IPS-15b (cell line): Measurements from ENCODE around the gene KCNQ2.
A peak's percentile ranks its signal among the peaks of the same experiment; 100 is the strongest.

Experiments
- H3K27me3 ChIP-seq: one replicate; pipeline ENCODE4 v1.6.1; 2013; ENCODE audit warnings: low read length; ENCODE audit not compliant: control insufficient read depth, insufficient read depth
- H3K36me3 ChIP-seq: one replicate; pipeline ENCODE4 v1.6.1; 2013; ENCODE audit warnings: low read length; ENCODE audit not compliant: control insufficient read depth, insufficient read depth
- H3K4me1 ChIP-seq: one replicate; pipeline ENCODE4 v1.6.1; 2013; ENCODE audit warnings: mild to moderate bottlenecking, low read length; ENCODE audit not compliant: control insufficient read depth, insufficient read depth
- H3K4me3 ChIP-seq: one replicate; pipeline ENCODE4 v1.5.1; 2013; ENCODE audit warnings: low read depth, low read length
- H3K9ac ChIP-seq: one replicate; pipeline ENCODE4 v1.6.1; 2013; ENCODE audit warnings: low read depth, mild to moderate bottlenecking, low read length
- H3K9me3 ChIP-seq: one replicate; pipeline ENCODE4 v1.6.1; 2013; ENCODE audit warnings: mild to moderate bottlenecking, low read length; ENCODE audit not compliant: control insufficient read depth, insufficient read depth

The KCNQ2 gene

DNA sequence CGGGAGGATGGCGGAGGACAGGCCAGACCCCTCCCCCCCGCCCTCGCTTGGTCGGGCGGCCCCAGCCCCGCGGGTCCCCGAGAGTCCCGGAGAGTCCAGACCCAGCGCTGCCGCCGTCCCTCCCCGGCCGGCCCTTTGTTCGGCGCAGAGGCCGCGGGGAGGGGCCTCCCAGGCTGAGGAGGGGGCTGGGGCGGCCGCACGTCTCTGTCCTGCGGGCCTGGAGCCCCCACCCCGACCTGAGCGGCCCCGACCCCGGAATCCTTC is 806 bp downstream of the KCNQ2 start:
- no peaks in the 10 kb centered on the region for H3K9me3 ChIP-seq
- peak overlapping the region; percentile 62 for H3K4me3 ChIP-seq
- no peak overlapping the region for H3K9ac ChIP-seq
- peaks cover 15% of the 10 kb centered on the region for H3K27me3 ChIP-seq
- peaks cover 2% of the 10 kb centered on the region for H3K4me1 ChIP-seq
- H3K36me3 ChIP-seq = peaks cover 6% of the 10 kb centered on the region

DNA sequence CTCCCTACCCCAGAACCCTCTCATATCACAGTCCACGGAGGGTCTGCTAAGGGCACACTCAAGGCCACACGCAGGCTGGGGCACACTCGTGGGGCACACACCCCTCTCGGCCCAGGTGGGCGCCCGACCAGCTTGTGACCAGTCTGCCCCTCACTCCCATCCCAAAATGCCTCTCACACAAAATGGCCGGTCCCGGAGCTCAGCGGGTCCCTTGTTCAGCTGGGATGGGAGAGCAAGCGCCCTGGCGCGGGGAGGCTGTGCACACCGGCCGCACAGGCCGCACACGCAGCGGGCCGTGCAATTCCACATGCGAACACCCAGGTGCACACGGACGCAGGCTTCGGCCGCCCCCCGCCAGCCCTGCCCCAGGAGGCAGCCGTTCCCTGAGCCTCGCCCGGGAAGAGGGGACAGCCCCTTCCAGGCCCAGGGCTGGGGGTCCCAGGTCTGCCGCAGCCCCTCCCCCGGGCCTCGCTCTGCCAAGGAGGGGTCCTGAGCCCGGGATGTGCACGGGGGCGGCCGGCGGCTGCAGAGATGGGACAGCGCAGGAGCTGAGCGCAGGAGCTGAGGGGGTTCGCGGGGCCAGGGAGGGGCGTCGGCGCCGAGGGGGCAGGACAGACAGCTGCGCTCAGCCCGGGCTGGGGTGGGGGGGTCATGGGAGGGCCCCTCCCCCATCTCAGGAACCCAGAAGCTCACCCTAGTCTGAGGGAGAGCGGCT is 1.3 kb downstream of the KCNQ2 start:
- Histone ChIP-seq H3K4me1 (peaks cover 2% of the 10 kb centered on the region), H3K36me3 (peaks cover 6% of the 10 kb centered on the region)

DNA sequence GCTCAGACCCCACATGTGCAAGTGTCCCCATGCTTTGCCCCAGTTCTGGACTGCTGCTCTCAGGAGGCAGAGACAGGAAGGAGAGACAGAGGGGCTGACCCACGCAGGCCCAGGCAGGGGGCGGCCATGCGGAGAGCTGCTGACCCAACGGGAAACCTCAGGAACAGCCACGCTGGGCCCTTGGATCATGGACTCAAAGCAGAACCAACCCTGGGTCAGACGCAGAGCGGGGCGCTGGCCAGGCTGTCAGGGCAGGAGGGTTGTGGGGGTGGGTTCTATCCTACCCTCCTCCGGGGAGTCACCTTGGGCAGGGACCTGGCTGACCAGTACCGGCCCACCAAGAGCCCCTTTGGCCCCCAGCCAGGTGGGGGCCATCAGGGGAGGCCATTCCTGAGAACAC is 2.0 kb downstream of the KCNQ2 start:
- Histone ChIP-seq H3K36me3 (peaks cover 6% of the 10 kb centered on the region), H3K27me3 (peaks cover 15% of the 10 kb centered on the region), H3K9ac (no peak overlapping the region), H3K9me3 (no peaks in the 10 kb centered on the region), H3K4me3 (peak overlapping the region; percentile 62), H3K4me1 (peaks cover 2% of the 10 kb centered on the region)

More for the DNA sequence above, 1.3 kb downstream of the KCNQ2 start:
- Histone ChIP-seq H3K9ac (peak overlapping the region; percentile 54), H3K27me3 (peaks cover 15% of the 10 kb centered on the region), H3K4me3 (peak overlapping the region; percentile 62), H3K9me3 (no peaks in the 10 kb centered on the region)

DNA sequence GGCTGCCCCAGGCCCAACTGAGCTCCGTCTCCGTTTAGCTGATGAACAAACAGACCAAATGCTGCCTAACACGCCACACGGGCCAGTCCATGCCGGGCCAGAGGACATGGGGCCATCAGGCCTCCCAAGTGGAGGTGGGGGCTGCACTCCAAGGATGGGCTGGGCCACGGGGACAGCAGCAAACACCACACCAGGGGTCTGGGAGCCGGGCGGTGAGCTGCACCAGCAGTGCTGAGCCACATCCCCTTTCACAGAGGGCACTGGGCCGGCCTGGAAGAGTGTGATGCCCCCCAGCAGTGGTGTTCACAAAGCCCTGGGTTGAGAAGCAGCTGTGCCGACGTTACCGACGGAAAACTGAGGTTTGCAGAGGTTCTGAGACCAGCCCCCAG is 2.7 kb downstream of the KCNQ2 start:
- no peaks in the 10 kb centered on the region for H3K9me3 ChIP-seq
- no peak overlapping the region for H3K9ac ChIP-seq
- peaks cover 6% of the 10 kb centered on the region for H3K36me3 ChIP-seq
- H3K4me3 ChIP-seq = no peak overlapping the region
- H3K4me1 ChIP-seq = peaks cover 2% of the 10 kb centered on the region
- peaks cover 9% of the 10 kb centered on the region for H3K27me3 ChIP-seq

DNA sequence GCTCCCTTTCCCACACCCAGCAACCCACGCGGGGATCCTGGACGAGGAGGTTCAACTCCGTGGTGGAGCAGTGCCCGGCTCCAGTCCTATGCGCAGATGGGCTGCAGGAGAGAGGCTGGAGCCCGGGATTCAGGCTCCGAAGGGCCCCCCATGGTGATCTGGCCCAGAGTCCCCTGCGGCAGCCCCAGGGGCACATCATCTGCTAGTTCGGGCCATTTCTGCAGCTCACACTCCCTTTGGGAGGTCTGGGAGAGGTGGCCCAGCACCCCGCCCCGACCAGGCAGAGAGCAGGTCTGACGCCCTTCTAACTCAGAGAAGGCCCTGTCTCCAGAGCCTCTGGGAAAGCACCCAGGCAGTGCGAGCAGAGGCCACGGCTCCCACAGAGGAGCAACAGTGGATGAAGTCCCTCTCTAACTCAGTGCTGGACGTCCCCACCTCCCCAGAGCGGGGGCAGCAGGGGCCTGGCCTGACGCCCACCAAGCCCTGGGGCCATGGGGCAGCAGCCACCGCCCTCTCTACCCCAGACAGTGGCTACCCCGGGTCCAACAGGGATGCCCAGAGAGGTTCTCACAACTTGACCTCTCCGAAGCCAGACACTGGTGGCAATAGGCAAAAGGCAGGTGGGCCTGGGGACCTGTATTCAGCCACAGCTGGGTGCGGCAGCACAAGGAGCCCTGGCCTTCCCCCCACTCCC is 3.3 kb downstream of the KCNQ2 start:
- Histone ChIP-seq H3K4me1 (peaks cover 2% of the 10 kb centered on the region), H3K9me3 (no peaks in the 10 kb centered on the region), H3K36me3 (peaks cover 6% of the 10 kb centered on the region), H3K27me3 (peaks cover 3% of the 10 kb centered on the region), H3K4me3 (no peak overlapping the region), H3K9ac (peak overlapping the region; percentile 47)

DNA sequence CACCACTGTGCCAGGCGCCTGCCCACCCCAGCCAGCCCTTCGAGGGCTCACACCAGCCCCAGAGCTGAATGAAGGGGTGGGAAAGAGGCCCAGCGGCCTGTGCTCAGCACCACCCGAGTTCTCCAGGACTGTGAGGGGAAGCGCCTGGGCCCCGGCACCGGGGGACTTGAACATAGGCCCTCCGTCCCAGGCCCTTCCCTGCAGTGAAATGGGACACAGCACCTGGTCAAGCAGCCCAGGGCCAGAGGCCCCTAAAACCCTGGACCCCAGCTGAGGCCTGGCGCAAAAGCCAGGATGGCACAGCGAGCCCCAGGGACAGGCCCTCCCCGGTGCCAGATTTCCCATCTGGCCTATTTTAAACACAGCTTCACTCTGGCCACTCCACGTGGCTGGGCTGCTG is 4.0 kb downstream of the KCNQ2 start:
- no peaks in the 10 kb centered on the region for H3K4me1 ChIP-seq
- peaks cover 6% of the 10 kb centered on the region for H3K36me3 ChIP-seq
- H3K9me3 ChIP-seq = no peaks in the 10 kb centered on the region
- H3K27me3 ChIP-seq = no peaks in the 10 kb centered on the region
- H3K4me3 ChIP-seq = no peak overlapping the region
- no peak overlapping the region for H3K9ac ChIP-seq

DNA sequence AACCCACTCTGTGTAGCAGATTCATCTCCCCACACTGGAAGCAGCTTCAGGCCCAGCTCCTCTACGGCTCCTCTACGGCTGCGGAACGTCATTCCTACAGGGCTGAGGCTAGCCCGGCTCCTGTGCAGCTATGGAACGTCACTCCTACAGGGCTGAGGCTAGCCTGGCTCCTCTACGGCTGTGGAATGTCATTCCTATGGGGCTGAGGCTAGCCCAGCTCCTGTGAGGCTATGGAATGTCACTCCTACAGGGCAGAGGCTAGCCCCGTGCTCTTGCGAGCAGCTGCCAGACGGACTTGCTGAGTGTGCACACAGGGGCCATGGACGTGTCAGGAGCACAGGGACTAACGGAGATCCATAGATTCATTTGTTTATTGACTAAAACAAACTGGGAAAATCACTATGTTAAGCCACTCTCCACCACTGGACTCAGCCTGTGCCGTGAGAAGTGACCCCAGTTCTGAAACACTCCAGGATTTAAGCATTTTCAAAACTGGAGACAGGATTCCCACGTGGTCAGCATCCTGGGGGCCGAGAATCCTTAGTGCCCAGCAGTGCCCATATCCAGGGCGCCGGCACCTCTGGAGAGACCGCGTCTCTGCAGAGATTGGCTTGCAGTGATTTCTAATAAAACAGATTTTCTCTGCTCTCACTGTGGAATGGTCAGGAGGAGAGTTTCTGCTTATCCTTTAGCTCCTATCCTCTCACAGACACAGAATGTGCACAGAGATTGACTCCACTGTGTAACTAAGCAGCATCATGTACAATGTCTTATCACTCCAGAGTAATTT is 5.0 kb downstream of the KCNQ2 start:
- Histone ChIP-seq H3K9me3 (no peaks in the 10 kb centered on the region), H3K36me3 (peaks cover 6% of the 10 kb centered on the region), H3K27me3 (no peaks in the 10 kb centered on the region), H3K4me1 (no peaks in the 10 kb centered on the region), H3K4me3 (no peak overlapping the region), H3K9ac (no peak overlapping the region)

DNA sequence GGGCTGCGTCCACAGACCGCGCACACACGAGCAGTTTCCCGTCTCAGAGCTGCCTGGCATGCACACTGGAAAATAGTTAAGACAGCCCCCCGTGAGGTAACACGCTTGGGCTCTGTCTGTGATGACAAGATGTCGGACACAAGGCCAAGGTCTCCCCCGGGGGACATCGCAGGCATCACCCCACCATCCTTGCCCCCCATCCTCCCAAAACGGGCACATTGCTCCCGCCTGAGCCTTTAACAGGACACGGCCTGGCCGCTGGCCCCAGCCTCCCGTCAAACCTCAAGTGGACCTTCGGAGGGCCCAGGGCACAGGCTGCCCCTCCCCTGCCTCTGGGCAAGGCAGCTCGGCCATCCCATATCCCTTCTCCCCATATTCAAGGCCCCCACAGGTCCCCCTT is 5.6 kb downstream of the KCNQ2 start:
- no peaks in the 10 kb centered on the region for H3K9me3 ChIP-seq
- no peaks in the 10 kb centered on the region for H3K27me3 ChIP-seq
- no peak overlapping the region for H3K9ac ChIP-seq
- peaks cover 6% of the 10 kb centered on the region for H3K36me3 ChIP-seq
- no peaks in the 10 kb centered on the region for H3K4me1 ChIP-seq
- H3K4me3 ChIP-seq = no peak overlapping the region

DNA sequence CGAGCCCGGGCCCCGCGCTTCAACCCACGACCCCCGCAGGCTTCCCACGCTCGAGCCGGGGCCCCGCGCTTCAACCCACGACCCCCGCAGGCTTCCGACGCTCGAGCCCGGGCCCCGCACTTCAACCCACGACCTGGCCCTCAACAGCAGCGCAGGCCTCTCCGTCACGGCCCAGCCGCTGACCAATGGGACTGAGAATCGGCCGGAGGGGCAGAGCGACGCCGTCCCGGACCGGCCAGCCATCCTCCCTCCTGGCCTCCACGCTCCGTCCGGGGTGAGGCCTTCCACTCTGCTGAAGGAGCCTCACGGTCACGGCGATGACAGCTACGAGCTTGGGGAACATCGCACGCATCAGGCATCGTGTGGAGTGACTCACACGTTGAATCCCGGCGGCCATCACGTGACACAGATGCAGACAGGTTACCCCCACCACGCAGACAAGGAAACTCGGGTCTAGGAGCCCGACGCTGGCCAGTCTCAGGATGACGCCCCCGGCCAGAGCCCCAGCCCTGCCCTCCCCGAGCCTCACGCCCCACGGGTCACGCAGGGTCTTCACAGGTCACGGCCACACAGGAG is 6.1 kb downstream of the KCNQ2 start:
- Histone ChIP-seq H3K27me3 (no peaks in the 10 kb centered on the region), H3K9ac (no peak overlapping the region), H3K4me3 (no peak overlapping the region), H3K4me1 (no peaks in the 10 kb centered on the region), H3K36me3 (peaks cover 6% of the 10 kb centered on the region), H3K9me3 (no peaks in the 10 kb centered on the region)

DNA sequence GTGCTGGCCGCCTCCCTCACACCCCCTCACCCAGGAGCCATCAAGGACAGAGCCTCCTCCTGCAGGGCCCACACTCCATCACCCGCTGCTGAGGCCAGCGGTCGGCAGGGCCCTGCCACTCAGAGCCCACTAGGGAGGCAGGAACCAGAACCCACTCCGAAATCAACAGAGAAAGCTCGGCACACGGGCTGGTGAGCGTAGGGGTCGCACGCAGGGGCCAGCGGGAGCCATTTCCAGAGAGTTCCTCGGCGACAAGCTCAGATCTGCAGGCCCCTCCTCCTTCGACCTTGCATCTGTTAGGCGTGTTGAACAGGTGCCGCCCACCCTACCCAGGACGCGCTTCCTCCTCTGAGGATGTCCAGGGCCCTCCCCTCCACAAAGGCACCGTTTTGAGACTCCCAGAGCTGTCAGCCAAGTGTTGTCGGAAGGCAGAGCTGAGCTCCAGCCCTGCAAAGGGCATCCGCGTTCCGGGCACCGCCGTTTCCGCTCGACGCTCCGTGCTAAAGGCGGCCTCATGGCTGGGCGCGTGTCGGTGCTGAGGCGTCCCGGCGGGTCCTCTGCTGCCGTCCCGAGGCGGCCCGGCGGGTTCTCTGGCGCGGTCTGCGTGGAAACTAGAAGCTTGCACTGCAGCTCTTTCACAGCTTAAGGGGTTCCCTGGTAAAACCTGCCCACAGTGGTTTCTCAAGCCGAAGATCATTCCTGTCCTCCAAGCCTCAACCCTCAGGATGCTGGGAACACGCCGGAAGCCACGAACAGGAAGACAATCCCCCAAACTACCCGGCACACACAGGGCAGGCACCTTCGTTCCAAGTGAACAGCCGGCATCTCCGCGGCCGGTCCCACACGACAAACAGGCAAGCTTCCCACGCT is 6.8 kb downstream of the KCNQ2 start:
- no peaks in the 10 kb centered on the region for H3K27me3 ChIP-seq
- peaks cover 6% of the 10 kb centered on the region for H3K36me3 ChIP-seq
- H3K9ac ChIP-seq = no peak overlapping the region
- H3K4me1 ChIP-seq = no peaks in the 10 kb centered on the region
- H3K4me3 ChIP-seq = no peak overlapping the region
- H3K9me3 ChIP-seq = no peaks in the 10 kb centered on the region

DNA sequence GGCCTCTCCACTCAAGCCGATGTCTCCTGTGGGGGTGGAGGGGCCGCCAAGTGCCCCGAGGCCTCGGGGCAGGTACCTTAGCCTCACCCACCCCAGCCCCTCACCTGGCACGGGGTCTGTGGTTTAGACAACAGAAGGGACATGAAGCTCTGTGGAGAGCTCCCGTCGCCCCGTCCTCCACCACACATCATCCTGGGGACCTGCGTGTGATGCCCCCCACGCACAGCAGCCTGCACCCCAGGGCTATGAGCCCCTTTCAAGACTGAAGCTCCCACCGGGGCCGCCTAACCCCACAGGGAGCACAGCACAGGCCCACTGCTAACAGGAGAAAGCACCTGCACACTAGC is 8.2 kb downstream of the KCNQ2 start:
- Histone ChIP-seq H3K36me3 (no peaks in the 10 kb centered on the region), H3K9me3 (no peaks in the 10 kb centered on the region), H3K9ac (no peak overlapping the region), H3K4me1 (no peaks in the 10 kb centered on the region), H3K27me3 (no peaks in the 10 kb centered on the region), H3K4me3 (no peak overlapping the region)
